H1 (cell line): ENCODE results near the gene AGPAT3. TPM values are rescaled to one million over a fixed set of nuclear protein-coding genes. Genes with fewer than 3 reads are reported as not detected.

ENCODE experiments used
- ASH2L ChIP-seq: fragments of 200-600, 300-600 bp; sonication (generic); IDR thresholded peaks from one replicate; pipeline ENCODE4 v1.7.1; 2017; ENCODE audit warnings: low read length
- CBX5 ChIP-seq: fragments of 300-800, 300-1000 bp; sonication (generic); IDR thresholded peaks from 2 replicates; pipeline ENCODE4 v1.7.1; 2016; ENCODE audit warnings: antibody characterized with exemption, low read length, low read depth
- CTBP2 ChIP-seq: IDR thresholded peaks from 2 replicates; pipeline ENCODE4 v1.7.0; 2011; ENCODE audit warnings: borderline replicate concordance, mild to moderate bottlenecking, moderate library complexity, mixed read lengths, low read length; ENCODE audit not compliant: insufficient read depth, insufficient read length
- PHF8 ChIP-seq: fragments of 200-600 bp; sonication (generic); conservative IDR thresholded peaks from 2 replicates; pipeline ENCODE4 v1.7.1; 2012; ENCODE audit warnings: low read depth, mild to moderate bottlenecking, inconsistent platforms, low read length, moderate library complexity
- RFX5 ChIP-seq: IDR thresholded peaks from 2 replicates; pipeline ENCODE4 v1.6.1; 2011; ENCODE audit warnings: low read depth, low read length, improper control_type of control experiment, borderline replicate concordance
- RXRA ChIP-seq: IDR thresholded peaks from 2 replicates; pipeline ENCODE4 v1.6.1; 2011; ENCODE audit warnings: low read depth, mild to moderate bottlenecking, low read length, moderate library complexity; ENCODE audit not compliant: insufficient read depth
- SAP30 ChIP-seq: fragments of 300-600 bp; sonication (generic); IDR thresholded peaks from 2 replicates; pipeline ENCODE4 v1.7.1; 2012; ENCODE audit warnings: low read length, moderate library complexity, mild to moderate bottlenecking, inconsistent platforms; ENCODE audit not compliant: insufficient read depth, insufficient replicate concordance
- polyA plus RNA-seq, 7 experiments: library from polyadenylated mRNA; depleted of rRNA in 3 of 7; stranded (reverse) in 5 of 7; unstranded in 2 of 7; fragments of >200 nt in 5 of 7; fragments of 200-250 nt in 2 of 7; gene quantifications; 1 replicate in 5 of 7; 2 replicates in 1 of 7; 4 replicates in 1 of 7; pipeline versions ENCODE4 v1.2.1 to v1.2.3, GENCODE V29; 2011 to 2013; ENCODE audit warnings: missing spikeins in 2 of 7, mixed read lengths in 2 of 7
- total RNA-seq: library from RNA; stranded (reverse); fragmentation: NEBNext Ultra II Directional; extraction: Animal tissue kit (Norgen Biotek cat#: 25700); gene quantifications from 2 replicates; pipeline ENCODE4 v1.2.1, GENCODE V29; 2021
- TF ChIP-seq, protein P1 (sequence below): fragments of 300-600 bp; sonication (generic); IDR thresholded peaks from 2 replicates; pipeline ENCODE4 v1.7.1; 2012; ENCODE audit warnings: low read length, moderate library complexity, mild to moderate bottlenecking, inconsistent platforms; ENCODE audit not compliant: insufficient replicate concordance

Gene AGPAT3
- total and polyA plus RNA-seq, 2 of the 8 experiments (the other 6 are each of a cell fraction or from before 2014, with no cell fraction given): 5.8 to 7.3 TPM

DNA sequence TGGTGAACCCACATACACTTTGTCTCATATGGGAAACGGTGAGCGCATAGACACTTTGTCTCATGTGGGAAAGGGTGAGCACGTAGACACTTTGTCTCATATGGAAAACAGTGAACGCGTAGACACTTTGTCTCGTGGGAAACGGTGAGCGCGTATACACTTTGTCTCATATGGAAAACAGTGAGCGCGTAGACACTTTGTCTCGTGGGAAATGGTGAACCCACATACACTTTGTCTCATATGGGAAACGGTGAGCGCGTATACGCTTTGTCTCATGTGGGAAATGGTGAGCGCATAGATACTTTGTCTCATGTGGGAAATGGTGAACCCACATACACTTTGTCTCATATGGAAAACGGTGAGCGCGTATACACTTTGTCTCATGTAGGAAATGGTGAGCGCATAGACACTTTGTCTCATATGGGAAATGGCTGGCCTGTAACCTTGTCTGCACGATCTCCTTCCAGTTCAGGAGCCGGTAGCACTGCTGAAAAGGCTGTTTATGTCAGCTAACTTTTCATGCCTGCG is 96.4 kb downstream of the AGPAT3 start (continued):
- TF ChIP-seq, protein P1, sequence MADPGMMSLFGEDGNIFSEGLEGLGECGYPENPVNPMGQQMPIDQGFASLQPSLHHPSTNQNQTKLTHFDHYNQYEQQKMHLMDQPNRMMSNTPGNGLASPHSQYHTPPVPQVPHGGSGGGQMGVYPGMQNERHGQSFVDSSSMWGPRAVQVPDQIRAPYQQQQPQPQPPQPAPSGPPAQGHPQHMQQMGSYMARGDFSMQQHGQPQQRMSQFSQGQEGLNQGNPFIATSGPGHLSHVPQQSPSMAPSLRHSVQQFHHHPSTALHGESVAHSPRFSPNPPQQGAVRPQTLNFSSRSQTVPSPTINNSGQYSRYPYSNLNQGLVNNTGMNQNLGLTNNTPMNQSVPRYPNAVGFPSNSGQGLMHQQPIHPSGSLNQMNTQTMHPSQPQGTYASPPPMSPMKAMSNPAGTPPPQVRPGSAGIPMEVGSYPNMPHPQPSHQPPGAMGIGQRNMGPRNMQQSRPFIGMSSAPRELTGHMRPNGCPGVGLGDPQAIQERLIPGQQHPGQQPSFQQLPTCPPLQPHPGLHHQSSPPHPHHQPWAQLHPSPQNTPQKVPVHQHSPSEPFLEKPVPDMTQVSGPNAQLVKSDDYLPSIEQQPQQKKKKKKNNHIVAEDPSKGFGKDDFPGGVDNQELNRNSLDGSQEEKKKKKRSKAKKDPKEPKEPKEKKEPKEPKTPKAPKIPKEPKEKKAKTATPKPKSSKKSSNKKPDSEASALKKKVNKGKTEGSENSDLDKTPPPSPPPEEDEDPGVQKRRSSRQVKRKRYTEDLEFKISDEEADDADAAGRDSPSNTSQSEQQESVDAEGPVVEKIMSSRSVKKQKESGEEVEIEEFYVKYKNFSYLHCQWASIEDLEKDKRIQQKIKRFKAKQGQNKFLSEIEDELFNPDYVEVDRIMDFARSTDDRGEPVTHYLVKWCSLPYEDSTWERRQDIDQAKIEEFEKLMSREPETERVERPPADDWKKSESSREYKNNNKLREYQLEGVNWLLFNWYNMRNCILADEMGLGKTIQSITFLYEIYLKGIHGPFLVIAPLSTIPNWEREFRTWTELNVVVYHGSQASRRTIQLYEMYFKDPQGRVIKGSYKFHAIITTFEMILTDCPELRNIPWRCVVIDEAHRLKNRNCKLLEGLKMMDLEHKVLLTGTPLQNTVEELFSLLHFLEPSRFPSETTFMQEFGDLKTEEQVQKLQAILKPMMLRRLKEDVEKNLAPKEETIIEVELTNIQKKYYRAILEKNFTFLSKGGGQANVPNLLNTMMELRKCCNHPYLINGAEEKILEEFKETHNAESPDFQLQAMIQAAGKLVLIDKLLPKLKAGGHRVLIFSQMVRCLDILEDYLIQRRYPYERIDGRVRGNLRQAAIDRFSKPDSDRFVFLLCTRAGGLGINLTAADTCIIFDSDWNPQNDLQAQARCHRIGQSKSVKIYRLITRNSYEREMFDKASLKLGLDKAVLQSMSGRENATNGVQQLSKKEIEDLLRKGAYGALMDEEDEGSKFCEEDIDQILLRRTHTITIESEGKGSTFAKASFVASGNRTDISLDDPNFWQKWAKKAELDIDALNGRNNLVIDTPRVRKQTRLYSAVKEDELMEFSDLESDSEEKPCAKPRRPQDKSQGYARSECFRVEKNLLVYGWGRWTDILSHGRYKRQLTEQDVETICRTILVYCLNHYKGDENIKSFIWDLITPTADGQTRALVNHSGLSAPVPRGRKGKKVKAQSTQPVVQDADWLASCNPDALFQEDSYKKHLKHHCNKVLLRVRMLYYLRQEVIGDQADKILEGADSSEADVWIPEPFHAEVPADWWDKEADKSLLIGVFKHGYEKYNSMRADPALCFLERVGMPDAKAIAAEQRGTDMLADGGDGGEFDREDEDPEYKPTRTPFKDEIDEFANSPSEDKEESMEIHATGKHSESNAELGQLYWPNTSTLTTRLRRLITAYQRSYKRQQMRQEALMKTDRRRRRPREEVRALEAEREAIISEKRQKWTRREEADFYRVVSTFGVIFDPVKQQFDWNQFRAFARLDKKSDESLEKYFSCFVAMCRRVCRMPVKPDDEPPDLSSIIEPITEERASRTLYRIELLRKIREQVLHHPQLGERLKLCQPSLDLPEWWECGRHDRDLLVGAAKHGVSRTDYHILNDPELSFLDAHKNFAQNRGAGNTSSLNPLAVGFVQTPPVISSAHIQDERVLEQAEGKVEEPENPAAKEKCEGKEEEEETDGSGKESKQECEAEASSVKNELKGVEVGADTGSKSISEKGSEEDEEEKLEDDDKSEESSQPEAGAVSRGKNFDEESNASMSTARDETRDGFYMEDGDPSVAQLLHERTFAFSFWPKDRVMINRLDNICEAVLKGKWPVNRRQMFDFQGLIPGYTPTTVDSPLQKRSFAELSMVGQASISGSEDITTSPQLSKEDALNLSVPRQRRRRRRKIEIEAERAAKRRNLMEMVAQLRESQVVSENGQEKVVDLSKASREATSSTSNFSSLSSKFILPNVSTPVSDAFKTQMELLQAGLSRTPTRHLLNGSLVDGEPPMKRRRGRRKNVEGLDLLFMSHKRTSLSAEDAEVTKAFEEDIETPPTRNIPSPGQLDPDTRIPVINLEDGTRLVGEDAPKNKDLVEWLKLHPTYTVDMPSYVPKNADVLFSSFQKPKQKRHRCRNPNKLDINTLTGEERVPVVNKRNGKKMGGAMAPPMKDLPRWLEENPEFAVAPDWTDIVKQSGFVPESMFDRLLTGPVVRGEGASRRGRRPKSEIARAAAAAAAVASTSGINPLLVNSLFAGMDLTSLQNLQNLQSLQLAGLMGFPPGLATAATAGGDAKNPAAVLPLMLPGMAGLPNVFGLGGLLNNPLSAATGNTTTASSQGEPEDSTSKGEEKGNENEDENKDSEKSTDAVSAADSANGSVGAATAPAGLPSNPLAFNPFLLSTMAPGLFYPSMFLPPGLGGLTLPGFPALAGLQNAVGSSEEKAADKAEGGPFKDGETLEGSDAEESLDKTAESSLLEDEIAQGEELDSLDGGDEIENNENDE: no peak
- TF ChIP-seq SAP30 (no peak), CBX5 (no peak), RFX5 (no peak), ASH2L (no peak), PHF8 (no peak), CTBP2 (no peak), RXRA (no peak)
